Measurements from ENCODE around the gene OSCAR. TPM values are rescaled to one million over a fixed set of nuclear protein-coding genes. Genes with fewer than 3 reads are reported as not detected.

The OSCAR gene
- total and polyA plus RNA-seq, 2 of the 13 experiments (the other 11 are each of a cell fraction or from before 2014, with no cell fraction given) = 1.9 TPM; not detected in 1

DNA sequence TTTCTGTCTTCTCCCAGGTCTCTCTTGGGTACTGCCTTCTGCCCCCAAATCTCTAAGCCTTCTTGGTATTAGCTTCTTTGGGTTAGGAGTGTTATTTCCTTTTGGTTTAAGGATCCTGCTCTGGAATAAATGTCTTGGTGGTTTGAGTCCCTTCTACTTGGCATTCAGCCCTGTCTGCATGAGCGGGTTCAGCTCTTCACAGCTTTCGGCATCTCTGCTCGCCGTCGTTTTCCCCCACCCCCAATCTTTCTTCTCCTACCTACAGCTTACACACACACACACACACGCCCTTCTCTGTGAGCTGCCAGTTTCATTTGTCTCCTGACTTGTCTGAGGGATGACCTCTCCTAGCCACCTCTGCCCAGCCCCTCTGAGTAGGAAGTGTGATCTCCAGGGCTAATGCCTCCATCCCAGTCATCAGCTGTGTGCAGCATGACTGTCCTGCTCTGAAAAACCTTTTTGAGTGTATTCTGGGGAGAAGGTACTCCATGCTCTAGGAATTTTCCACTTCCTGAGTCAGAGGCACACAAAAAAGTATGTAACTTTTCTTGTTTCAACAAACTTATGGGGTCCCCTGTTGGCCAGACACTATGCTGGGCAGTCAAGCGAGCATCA lies 41.7 kb upstream of the OSCAR start:
- CTCF ChIA-PET (ENCODE audit: low intra/inter-chr PET ratio, low total read pairs) = no interaction called here
- Histone ChIP-seq H3K4me2 (ENCODE audit: low read depth, low read length) (no peak overlapping the region), H3K4me3 (replicated peaks in 1 of 3; ENCODE audit: insufficient read depth in 1 of 3, low read depth in 2 of 3, low read length in 3 of 3) (no peak overlapping the region), H3K4me1 (ENCODE audit: insufficient read depth, low read length) (peaks cover 29% of the 10 kb centered on the region), H3K9me3 (ENCODE audit: low read length) (no peaks in the 10 kb centered on the region), H3K27ac (ENCODE audit: extremely low read length, insufficient read depth, low read length) (no peak overlapping the region), H3K27me3 (ENCODE audit: control insufficient read depth in 1 of 2, insufficient read depth in 2 of 2, low read length in 2 of 2) (no peaks in the 10 kb centered on the region), H2AFZ (ENCODE audit: low read length) (no peak overlapping the region), H4K20me1 (ENCODE audit: insufficient read depth, low read length) (peaks cover 11% of the 10 kb centered on the region; the same call in 1 of the 2 replicates), H3K9ac (ENCODE audit: insufficient read depth, low read depth, low read length) (no peak overlapping the region), H3K36me3 (replicated peaks in 1 of 2; ENCODE audit: control insufficient read depth in 1 of 2, insufficient read depth in 2 of 2, low read length in 2 of 2) (peaks cover 57 to 77% of the 10 kb centered on the region in 2 experiments), H3K79me2 (ENCODE audit: insufficient read depth, low read length) (peaks cover 39% of the 10 kb centered on the region)
- in situ Hi-C loops (cut with HindIII; ENCODE audit: extremely low pct_ligation_motif_present, low pct_unique_long_range_greater_than_20kb) (no loop called here), intact Hi-C loops (cut with micrococcal nuclease; ENCODE audit: unreplicated experiment) (no loop called here)
- ATAC-seq = no peak
- no peak for FAIRE-seq
- WGBS (ENCODE audit: low lambda C conversion rate) = 94% methylated on average over 7 of the region's 7 CpGs
- DNase-seq (ENCODE audit: low spot score) = no peak
- BruUV-seq (replicated peaks) = no TSS peak
- POLR2A ChIA-PET = no interaction called here
- TF ChIP-seq ZNF431 (CRISPR knock-in tag; IDR thresholded peaks at IDR 0.05; ENCODE audit: borderline replicate concordance, low read depth) = no peak
- no peak for TF ChIP-seq KAT7 (CRISPR knock-in tag; IDR thresholded peaks at IDR 0.05; ENCODE audit: borderline replicate concordance)
- no peak for TF ChIP-seq MYC (CRISPR knock-in tag; IDR thresholded peaks at IDR 0.05; ENCODE audit: borderline replicate concordance)
- no peak for TF ChIP-seq FOXO1 (CRISPR knock-in tag; IDR thresholded peaks at IDR 0.05)
- no peak for TF ChIP-seq ZNF10 (CRISPR knock-in tag; IDR thresholded peaks at IDR 0.05; ENCODE audit: borderline replicate concordance, low read depth)
- TF ChIP-seq ZFP37 (CRISPR knock-in tag; IDR thresholded peaks at IDR 0.05; ENCODE audit: borderline replicate concordance) = no peak
- TF ChIP-seq, protein P1, sequence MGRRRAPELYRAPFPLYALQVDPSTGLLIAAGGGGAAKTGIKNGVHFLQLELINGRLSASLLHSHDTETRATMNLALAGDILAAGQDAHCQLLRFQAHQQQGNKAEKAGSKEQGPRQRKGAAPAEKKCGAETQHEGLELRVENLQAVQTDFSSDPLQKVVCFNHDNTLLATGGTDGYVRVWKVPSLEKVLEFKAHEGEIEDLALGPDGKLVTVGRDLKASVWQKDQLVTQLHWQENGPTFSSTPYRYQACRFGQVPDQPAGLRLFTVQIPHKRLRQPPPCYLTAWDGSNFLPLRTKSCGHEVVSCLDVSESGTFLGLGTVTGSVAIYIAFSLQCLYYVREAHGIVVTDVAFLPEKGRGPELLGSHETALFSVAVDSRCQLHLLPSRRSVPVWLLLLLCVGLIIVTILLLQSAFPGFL (CRISPR knock-in tag; IDR thresholded peaks at IDR 0.05) = no peak
- TF ChIP-seq, protein P2, sequence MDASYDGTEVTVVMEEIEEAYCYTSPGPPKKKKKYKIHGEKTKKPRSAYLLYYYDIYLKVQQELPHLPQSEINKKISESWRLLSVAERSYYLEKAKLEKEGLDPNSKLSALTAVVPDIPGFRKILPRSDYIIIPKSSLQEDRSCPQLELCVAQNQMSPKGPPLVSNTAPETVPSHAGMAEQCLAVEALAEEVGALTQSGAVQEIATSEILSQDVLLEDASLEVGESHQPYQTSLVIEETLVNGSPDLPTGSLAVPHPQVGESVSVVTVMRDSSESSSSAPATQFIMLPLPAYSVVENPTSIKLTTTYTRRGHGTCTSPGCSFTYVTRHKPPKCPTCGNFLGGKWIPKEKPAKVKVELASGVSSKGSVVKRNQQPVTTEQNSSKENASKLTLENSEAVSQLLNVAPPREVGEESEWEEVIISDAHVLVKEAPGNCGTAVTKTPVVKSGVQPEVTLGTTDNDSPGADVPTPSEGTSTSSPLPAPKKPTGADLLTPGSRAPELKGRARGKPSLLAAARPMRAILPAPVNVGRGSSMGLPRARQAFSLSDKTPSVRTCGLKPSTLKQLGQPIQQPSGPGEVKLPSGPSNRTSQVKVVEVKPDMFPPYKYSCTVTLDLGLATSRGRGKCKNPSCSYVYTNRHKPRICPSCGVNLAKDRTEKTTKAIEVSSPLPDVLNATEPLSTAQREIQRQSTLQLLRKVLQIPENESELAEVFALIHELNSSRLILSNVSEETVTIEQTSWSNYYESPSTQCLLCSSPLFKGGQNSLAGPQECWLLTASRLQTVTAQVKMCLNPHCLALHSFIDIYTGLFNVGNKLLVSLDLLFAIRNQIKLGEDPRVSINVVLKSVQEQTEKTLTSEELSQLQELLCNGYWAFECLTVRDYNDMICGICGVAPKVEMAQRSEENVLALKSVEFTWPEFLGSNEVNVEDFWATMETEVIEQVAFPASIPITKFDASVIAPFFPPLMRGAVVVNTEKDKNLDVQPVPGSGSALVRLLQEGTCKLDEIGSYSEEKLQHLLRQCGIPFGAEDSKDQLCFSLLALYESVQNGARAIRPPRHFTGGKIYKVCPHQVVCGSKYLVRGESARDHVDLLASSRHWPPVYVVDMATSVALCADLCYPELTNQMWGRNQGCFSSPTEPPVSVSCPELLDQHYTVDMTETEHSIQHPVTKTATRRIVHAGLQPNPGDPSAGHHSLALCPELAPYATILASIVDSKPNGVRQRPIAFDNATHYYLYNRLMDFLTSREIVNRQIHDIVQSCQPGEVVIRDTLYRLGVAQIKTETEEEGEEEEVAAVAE (CRISPR knock-in tag; IDR thresholded peaks at IDR 0.05; ENCODE audit: borderline replicate concordance) = no peak
- TF ChIP-seq, protein P3, sequence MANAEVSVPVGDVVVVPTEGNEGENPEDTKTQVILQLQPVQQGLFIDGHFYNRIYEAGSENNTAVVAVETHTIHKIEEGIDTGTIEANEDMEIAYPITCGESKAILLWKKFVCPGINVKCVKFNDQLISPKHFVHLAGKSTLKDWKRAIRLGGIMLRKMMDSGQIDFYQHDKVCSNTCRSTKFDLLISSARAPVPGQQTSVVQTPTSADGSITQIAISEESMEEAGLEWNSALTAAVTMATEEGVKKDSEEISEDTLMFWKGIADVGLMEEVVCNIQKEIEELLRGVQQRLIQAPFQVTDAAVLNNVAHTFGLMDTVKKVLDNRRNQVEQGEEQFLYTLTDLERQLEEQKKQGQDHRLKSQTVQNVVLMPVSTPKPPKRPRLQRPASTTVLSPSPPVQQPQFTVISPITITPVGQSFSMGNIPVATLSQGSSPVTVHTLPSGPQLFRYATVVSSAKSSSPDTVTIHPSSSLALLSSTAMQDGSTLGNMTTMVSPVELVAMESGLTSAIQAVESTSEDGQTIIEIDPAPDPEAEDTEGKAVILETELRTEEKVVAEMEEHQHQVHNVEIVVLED (CRISPR knock-in tag; IDR thresholded peaks at IDR 0.05; ENCODE audit: borderline replicate concordance) = no peak
- TF ChIP-seq, protein P4, sequence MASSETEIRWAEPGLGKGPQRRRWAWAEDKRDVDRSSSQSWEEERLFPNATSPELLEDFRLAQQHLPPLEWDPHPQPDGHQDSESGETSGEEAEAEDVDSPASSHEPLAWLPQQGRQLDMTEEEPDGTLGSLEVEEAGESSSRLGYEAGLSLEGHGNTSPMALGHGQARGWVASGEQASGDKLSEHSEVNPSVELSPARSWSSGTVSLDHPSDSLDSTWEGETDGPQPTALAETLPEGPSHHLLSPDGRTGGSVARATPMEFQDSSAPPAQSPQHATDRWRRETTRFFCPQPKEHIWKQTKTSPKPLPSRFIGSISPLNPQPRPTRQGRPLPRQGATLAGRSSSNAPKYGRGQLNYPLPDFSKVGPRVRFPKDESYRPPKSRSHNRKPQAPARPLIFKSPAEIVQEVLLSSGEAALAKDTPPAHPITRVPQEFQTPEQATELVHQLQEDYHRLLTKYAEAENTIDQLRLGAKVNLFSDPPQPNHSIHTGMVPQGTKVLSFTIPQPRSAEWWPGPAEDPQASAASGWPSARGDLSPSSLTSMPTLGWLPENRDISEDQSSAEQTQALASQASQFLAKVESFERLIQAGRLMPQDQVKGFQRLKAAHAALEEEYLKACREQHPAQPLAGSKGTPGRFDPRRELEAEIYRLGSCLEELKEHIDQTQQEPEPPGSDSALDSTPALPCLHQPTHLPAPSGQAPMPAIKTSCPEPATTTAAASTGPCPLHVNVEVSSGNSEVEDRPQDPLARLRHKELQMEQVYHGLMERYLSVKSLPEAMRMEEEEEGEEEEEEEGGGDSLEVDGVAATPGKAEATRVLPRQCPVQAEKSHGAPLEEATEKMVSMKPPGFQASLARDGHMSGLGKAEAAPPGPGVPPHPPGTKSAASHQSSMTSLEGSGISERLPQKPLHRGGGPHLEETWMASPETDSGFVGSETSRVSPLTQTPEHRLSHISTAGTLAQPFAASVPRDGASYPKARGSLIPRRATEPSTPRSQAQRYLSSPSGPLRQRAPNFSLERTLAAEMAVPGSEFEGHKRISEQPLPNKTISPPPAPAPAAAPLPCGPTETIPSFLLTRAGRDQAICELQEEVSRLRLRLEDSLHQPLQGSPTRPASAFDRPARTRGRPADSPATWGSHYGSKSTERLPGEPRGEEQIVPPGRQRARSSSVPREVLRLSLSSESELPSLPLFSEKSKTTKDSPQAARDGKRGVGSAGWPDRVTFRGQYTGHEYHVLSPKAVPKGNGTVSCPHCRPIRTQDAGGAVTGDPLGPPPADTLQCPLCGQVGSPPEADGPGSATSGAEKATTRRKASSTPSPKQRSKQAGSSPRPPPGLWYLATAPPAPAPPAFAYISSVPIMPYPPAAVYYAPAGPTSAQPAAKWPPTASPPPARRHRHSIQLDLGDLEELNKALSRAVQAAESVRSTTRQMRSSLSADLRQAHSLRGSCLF (CRISPR knock-in tag; IDR thresholded peaks at IDR 0.05; ENCODE audit: borderline replicate concordance) = no peak
- TF ChIP-seq PRMT3 (CRISPR knock-in tag; IDR thresholded peaks at IDR 0.05; ENCODE audit: borderline replicate concordance, low read depth) = no peak
